Epithelial cell of esophagus (primary cell): ENCODE results near the gene MAGI2.
A peak's percentile ranks its signal among the peaks of the same experiment; 100 is the strongest.

Experiments
- DNase-seq: peaks from one replicate; pipeline ENCODE4 v3.0.0; 2010; ENCODE audit warnings: low read depth
- H3K4me3 ChIP-seq: 2 replicates; pipeline ENCODE4 v1.5.1; 2011; ENCODE audit warnings: mild to moderate bottlenecking, low read length, control low read depth
- TF ChIP-seq, protein P1 (sequence below): IDR thresholded peaks from 2 replicates; pipeline ENCODE4 v1.5.1; 2011; ENCODE audit warnings: low read depth, mild to moderate bottlenecking, low read length, control low read depth, inconsistent platforms; ENCODE audit not compliant: insufficient read depth; ENCODE audit errors: missing control alignments

MAGI2 gene

GRCh38 chr7:78220754-78221153 is 1232.7 kb downstream of the MAGI2 start:
- TF ChIP-seq, protein P1, sequence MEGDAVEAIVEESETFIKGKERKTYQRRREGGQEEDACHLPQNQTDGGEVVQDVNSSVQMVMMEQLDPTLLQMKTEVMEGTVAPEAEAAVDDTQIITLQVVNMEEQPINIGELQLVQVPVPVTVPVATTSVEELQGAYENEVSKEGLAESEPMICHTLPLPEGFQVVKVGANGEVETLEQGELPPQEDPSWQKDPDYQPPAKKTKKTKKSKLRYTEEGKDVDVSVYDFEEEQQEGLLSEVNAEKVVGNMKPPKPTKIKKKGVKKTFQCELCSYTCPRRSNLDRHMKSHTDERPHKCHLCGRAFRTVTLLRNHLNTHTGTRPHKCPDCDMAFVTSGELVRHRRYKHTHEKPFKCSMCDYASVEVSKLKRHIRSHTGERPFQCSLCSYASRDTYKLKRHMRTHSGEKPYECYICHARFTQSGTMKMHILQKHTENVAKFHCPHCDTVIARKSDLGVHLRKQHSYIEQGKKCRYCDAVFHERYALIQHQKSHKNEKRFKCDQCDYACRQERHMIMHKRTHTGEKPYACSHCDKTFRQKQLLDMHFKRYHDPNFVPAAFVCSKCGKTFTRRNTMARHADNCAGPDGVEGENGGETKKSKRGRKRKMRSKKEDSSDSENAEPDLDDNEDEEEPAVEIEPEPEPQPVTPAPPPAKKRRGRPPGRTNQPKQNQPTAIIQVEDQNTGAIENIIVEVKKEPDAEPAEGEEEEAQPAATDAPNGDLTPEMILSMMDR: no peak
- H3K4me3 ChIP-seq: no peak overlapping the region
- DNase-seq: no peak

DNA sequence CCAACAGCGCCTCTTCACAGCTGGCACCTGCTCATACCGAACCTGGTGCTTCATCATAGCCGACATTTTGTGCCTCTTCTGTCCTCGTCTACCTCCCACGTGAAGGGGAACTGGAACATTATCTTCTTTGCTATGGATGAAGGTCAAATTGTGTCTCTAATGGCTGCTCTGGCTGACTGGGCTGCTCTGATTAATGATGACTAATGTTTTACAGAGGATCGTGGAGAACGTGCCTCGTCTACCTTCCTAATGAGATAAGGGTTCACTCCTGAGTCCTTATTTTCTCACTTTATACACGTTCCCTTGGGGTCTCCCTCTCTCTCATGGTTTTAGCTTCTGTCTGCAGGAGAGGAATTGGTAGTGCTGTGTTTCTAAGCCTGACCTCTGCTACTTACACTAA is 1234.6 kb downstream of the MAGI2 start:
- H3K4me3 ChIP-seq: no peak overlapping the region
- no peak for DNase-seq
- TF ChIP-seq, protein P1: no peak

GRCh38 chr7:78218051-78218450 is 1235.4 kb downstream of the MAGI2 start:
- TF ChIP-seq, protein P1: no peak
- H3K4me3 ChIP-seq: no peak overlapping the region
- peak; percentile 48 for DNase-seq

DNA sequence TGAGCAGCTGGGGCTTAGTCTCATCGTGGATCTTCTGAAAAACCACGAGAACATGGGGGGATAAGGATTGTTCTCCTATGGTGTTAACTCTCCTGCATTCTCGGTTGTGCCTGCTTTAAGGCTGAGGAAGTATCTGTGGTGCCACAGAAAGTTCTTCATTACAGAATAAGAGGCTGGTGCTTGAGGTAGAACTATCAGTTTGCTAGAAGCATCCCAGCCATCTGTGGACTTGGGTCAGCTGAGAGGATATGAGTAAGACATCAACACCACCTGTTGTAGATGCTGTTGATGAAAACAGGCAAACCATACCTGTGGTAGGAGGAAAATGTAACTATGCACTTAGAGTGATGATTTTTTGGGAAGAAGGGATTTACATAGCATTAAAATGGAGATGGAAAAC is 1238.3 kb downstream of the MAGI2 start:
- TF ChIP-seq, protein P1: no peak
- no peak overlapping the region for H3K4me3 ChIP-seq
- DNase-seq: no peak

- TF ChIP-seq, protein P1: no peak
- DNase-seq: no peak
- no peak overlapping the region for H3K4me3 ChIP-seq
Observed at GRCh38 chr7:78213402-78213801, 1240.1 kb downstream of the MAGI2 start.

- no peak for DNase-seq
- TF ChIP-seq, protein P1: no peak
- H3K4me3 ChIP-seq: no peak overlapping the region
Observed at GRCh38 chr7:78212476-78213060, 1240.9 kb downstream of the MAGI2 start.

DNA sequence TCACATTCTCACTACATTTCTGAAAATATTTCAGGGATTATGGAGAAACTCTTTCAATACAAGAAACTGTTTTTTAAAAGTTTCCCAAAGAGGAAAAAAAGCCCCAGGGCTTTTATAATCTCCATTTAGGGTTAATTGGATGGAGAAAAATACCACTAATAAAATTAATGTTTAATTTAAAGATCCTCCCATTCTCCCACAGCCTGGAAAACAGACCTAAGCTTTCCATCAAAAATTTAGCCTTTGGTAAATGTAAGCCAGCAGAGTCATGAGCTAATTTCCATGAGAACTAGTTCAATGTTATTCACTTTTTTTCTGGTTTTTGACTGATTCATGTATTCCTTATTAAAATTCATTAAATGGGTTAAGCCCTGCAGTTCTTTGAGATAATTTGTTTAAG is 1246.2 kb downstream of the MAGI2 start:
- no peak for DNase-seq
- no peak overlapping the region for H3K4me3 ChIP-seq
- TF ChIP-seq, protein P1: no peak
